Measurements from ENCODE around the gene VEZT. TPM values are rescaled to one million over a fixed set of nuclear protein-coding genes. Genes with fewer than 3 reads are reported as not detected.

VEZT gene
- total RNA-seq, 4 donors from 2014 or later = 73.0 to 90.3 (median 87.0) TPM

DNA sequence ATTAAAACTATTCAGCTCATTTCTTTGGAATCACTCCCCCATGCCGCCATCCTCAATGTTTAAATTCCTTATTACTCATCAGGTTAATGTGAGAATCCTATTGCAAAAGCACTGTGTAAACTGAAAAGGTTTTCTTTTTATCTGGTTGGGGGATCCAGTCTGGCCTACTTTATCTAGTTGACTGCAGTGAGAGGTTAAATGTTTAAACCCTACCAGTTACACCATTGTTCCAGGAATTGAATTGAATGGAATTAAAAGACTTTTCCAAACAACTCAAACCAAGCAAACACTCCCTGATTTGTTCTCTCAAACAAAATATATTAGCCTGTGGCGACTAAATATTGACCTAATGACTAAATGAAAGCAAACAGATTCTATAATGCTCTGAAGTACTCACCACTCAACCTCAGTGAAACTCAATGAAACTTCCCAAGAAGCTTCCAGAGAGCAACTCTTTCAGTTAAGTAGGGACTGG lies 100.5 kb downstream of the VEZT start:
- H3K4me3 ChIP-seq = no peak overlapping the region
- no peak for TF ChIP-seq EP300 (IDR thresholded peaks at IDR 0.05)
- TF ChIP-seq, protein P1, sequence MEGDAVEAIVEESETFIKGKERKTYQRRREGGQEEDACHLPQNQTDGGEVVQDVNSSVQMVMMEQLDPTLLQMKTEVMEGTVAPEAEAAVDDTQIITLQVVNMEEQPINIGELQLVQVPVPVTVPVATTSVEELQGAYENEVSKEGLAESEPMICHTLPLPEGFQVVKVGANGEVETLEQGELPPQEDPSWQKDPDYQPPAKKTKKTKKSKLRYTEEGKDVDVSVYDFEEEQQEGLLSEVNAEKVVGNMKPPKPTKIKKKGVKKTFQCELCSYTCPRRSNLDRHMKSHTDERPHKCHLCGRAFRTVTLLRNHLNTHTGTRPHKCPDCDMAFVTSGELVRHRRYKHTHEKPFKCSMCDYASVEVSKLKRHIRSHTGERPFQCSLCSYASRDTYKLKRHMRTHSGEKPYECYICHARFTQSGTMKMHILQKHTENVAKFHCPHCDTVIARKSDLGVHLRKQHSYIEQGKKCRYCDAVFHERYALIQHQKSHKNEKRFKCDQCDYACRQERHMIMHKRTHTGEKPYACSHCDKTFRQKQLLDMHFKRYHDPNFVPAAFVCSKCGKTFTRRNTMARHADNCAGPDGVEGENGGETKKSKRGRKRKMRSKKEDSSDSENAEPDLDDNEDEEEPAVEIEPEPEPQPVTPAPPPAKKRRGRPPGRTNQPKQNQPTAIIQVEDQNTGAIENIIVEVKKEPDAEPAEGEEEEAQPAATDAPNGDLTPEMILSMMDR (IDR thresholded peaks at IDR 0.05) = no peak
- TF ChIP-seq POLR2A (IDR thresholded peaks at IDR 0.05; ENCODE audit: low read depth) = no peak
- no peak for TF ChIP-seq POLR2AphosphoS5 (IDR thresholded peaks at IDR 0.05)
- 74% methylated on average over 2 of the region's 2 CpGs for WGBS
- no peak for DNase-seq (ENCODE audit: extremely low spot score)
- H3K27me3 ChIP-seq = no peaks in the 10 kb centered on the region
- no peak overlapping the region for H3K27ac ChIP-seq (replicated peaks in 1 of 4)
- peaks cover 5 to 21% (median 14%) of the 10 kb centered on the region in 4 donors for H3K4me1 ChIP-seq
- H3K9me3 ChIP-seq = no peaks in the 10 kb centered on the region
- intact Hi-C loops (cut with DNase I) = no loop called here
- H3K36me3 ChIP-seq = no peaks in the 10 kb centered on the region

DNA sequence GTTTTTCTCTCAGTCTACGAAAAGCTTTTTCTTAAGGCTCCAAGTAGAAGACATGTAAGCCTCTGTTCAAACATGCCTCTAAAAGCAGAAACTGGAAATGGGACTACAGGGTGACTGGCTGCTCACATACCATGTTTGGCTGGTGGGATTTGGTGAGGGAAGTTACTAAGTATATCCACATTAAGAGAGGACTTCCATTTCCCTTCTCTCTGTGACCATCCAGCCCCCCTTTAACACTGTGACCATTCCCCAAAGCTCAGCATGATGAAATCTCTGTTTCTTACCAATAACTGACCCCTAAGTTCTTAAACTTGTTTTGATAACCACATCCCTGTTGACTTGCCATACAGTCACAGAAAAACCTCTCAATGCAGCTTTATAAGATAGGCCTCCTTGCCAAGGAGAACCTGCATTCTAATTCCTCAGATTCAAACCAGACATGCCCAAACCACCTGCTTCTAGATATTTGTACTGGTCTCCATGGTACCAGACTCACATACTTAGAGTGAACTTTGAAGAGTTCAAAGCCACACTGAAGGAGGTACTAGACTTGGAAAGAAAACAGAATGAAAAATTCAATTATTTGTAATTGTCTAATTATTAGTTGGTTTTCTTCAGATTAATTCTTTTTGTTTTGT lies 102.2 kb downstream of the VEZT start:
- Histone ChIP-seq H3K36me3 (no peaks in the 10 kb centered on the region), H3K27ac (replicated peaks in 1 of 4) (no peak overlapping the region), H3K27me3 (no peaks in the 10 kb centered on the region), H3K4me3 (no peak overlapping the region), H3K9me3 (no peaks in the 10 kb centered on the region), H3K4me1 (peaks cover 7 to 22% (median 21%) of the 10 kb centered on the region in 4 donors)
- intact Hi-C loops (cut with DNase I) = no loop called here
- peak; percentile 53 for DNase-seq (ENCODE audit: extremely low spot score)
- 96% methylated on average over 1 of the region's 1 CpG for WGBS
- TF ChIP-seq, protein P1 (IDR thresholded peaks at IDR 0.05) = no peak
- no peak for TF ChIP-seq POLR2A (IDR thresholded peaks at IDR 0.05; ENCODE audit: low read depth)
- TF ChIP-seq POLR2AphosphoS5 (IDR thresholded peaks at IDR 0.05) = no peak
- TF ChIP-seq EP300 (IDR thresholded peaks at IDR 0.05) = no peak

DNA sequence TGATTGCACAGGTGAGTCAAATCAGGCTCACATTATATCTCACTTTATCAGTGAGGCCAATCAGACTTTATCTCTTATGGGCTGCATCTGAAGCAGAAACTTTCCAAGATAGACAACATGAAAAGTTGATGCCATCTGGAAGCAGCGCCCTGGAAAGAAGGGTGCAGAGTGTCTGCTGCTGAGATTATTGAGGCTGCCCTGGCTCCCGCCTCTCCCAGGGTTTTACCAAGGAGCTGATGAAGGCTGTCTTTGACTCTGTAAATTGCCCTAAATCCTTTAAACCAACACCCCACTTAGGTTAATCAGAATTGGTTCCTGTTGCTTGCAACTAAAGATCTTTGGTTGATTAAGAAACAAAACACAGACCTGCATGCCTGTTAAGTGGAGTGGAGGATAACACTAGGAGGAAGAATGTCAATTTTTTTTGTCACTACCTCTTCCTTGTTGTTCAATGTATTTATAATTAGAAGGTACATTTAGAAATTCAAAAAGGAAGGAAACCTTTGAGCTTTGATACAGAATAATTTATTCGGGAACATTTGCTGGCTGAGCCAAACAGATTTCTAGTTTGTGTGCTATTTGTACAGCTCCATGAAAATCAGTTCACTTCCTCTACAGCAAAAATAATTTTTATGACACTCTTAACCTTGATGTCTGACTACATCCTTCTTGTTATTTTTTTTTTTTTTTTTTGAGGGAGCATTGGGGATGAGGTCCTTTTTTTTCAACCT lies 104.1 kb downstream of the VEZT start:
- H3K36me3 ChIP-seq = no peaks in the 10 kb centered on the region
- TF ChIP-seq POLR2AphosphoS5 (IDR thresholded peaks at IDR 0.05) (no peak), EP300 (IDR thresholded peaks at IDR 0.05) (no peak), POLR2A (IDR thresholded peaks at IDR 0.05; ENCODE audit: low read depth) (no peak)
- TF ChIP-seq, protein P1 (IDR thresholded peaks at IDR 0.05) = no peak
- H3K4me1 ChIP-seq = peaks cover 7 to 35% (median 30%) of the 10 kb centered on the region in 4 donors
- H3K27me3 ChIP-seq = no peaks in the 10 kb centered on the region
- 72% methylated on average over 1 of the region's 3 CpGs for WGBS
- intact Hi-C loops (cut with DNase I) = no loop called here
- H3K27ac ChIP-seq (replicated peaks in 1 of 4) = no peak overlapping the region
- peak; percentile 50 for DNase-seq (ENCODE audit: extremely low spot score)
- H3K9me3 ChIP-seq = no peaks in the 10 kb centered on the region
- no peak overlapping the region for H3K4me3 ChIP-seq

DNA sequence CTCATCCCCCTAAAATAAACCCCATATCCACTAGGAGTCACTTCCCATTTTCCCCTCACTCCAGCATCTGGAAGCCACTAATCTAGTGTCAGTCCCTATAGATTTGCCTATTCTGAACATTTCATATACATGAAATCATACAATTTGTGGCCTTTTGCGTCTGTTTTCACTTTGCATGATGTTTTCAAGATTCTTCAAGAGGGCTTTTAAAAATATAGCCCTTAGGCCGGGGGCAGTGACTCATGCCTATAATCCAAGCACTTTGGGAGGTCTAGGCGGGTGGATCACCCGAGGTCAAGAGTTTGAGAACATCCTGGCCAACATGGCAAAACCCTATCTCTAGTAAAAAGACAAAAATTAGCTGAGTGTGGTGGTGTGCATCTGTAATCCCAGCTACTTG lies 104.7 kb downstream of the VEZT start:
- Histone ChIP-seq H3K4me3 (no peak overlapping the region), H3K36me3 (no peaks in the 10 kb centered on the region), H3K4me1 (peaks cover 7 to 40% (median 32%) of the 10 kb centered on the region in 4 donors), H3K27me3 (no peaks in the 10 kb centered on the region), H3K27ac (replicated peaks in 1 of 4) (no peak overlapping the region), H3K9me3 (no peaks in the 10 kb centered on the region)
- TF ChIP-seq POLR2A (IDR thresholded peaks at IDR 0.05; ENCODE audit: low read depth) (no peak), POLR2AphosphoS5 (IDR thresholded peaks at IDR 0.05) (no peak), EP300 (IDR thresholded peaks at IDR 0.05) (no peak)
- TF ChIP-seq, protein P1 (IDR thresholded peaks at IDR 0.05) = no peak
- no peak for DNase-seq (ENCODE audit: extremely low spot score)
- 67% methylated on average over 4 of the region's 4 CpGs for WGBS
- intact Hi-C loops (cut with DNase I) = no loop called here

Data from esophagus muscularis mucosa (tissue), 4 donors.